ENCODE measurements around the gene GPC6.

Gene GPC6

DNA sequence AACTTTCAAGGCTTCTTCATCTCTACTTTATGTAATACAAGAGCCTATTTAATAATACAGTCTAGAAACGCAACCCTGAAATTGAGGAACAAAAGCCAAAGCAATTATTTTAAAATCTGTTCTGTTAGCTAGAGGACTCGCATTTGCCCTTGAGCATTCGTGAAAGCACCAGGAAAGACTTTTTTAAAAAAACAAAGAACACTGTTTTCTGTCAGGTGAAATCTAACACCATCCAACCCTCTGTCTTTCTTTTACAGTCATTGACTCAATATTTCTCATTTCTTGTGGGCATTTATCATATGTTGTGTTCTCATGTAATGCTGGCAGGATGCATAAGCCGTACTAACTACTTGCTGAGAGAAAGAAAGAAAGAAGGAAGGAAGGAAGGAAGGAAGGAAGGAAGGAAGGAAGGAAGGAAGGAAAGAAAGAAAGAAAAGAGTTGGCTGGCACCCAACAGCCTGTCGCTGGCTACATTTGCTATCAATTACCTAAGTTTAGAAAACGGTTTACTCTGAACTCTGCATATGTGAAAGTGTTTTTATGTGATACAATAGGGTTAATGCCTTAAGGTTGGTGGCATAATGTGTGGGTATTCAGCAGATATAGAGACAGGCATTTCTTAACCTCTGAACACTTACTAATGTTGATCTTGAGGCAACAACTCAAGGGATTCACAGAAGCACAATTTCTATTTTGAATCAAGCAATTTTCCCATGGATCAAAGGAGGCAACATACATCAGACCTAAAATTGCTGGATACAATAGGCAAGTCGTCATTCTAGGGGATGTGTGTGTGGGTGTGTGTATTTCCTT lies 807.4 kb downstream of the GPC6 start:
- no peak for DNase-seq (ENCODE audit: low read depth in 2 of 2)

- DNase-seq (ENCODE audit: low read depth in 2 of 2), result no peak
Measured at GRCh38 chr13:94050039-94050438, 823.4 kb downstream of the GPC6 start.

DNA sequence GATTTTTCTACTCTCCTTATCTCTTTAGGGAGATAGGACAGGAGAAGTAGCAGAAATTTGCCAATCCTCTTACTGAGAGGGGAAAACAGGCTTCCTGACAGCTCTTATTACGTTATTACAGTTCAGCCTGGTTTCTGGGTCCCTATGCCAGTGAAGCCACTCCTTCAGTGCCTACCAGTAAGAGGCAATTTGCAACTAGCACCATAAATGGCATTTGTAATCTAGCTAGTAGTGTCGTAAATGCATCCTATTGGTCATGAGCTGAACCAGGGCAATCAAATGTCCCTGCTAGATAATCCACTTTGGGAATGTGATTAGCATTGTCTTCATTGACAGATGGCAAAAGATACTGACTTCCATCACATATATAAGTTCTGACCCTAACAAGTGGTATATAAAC lies 824.1 kb downstream of the GPC6 start:
- DNase-seq (ENCODE audit: low read depth in 2 of 2), result no peak

DNA sequence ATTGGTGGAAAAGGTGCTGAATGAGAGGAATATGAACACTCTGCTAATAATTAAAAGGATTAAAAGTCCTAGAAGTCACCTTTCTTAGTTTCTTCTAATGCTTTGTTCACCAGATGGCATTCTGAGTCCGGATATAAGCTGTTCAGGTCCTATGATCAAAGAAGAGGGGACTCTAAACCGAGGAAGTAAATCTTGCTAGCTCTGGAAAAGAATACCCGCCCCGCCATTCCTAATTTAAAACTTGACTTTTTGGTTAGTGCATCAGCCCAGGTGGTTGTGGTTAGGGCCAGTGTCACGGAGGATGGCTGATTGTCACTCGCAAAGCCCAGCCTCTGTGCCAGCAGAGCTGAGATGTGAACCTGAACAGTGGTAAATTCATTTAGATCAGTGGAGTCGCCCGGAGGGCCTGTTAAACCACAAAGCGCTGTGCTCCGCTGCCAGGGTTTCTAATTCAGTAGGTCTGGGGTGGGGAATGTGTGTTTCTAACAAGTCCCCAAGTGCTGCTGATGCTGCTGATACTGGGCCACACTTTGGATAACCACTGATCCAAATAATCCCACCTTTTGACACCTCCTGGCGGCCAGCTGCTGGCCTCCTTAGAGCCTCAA lies 827.5 kb downstream of the GPC6 start:
- DNase-seq (ENCODE audit: low read depth in 2 of 2), result no peak

DNA sequence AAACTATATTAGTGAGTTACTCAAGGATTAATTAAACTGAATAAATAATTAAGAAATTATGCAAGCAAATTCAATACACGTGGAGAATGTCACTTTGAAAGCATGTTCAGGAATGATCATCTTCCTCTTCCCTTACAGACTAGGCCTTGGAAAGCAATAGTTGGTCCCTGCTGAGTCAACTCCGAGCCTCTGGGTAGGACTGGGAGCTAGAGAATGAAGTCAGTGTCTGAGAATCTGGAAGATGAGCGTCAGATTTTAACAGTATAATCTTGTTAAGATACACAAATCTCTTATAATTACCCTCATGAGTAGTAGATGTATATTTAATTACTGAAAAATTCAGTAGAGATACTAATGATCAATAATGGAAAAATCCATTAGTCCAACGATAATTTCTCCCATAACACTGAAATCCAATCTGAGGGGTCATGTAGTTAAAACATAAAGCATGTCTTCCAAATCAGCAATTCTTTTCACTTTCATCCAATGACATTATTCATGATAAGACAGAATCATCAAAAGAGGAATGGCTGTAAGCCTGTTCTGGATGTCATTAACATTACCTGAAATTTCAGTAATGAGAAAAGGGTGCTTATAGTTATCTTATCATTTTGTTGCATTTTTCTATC lies 829.9 kb downstream of the GPC6 start:
- no peak for DNase-seq (ENCODE audit: low read depth in 2 of 2)

DNA sequence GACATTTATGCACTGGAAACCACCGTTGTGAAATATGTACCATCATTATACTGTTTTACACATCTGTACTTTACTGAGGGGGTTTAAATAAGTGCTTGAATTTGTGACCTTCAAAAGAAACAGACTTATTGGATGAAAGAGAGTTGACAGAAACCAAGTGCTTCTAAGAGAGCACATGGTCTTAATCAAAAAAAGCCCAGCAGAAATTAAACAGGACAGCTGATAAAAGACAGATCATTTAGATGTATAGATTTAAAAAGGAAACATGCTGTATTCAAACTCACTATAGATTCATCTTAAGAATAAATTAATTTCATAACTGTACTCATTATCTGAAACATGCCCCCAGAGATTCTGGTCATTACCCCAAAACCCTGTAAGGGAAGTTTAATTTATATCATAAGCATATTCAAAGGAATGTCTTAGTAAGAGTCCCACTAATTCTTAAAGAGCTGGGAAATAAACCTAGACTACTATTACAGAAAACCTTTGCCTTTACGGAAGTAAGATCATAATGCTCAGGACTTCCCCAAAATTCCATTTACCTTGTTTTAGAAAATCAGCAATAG lies 831.1 kb downstream of the GPC6 start:
- DNase-seq (ENCODE audit: low read depth in 2 of 2), result no peak

DNA sequence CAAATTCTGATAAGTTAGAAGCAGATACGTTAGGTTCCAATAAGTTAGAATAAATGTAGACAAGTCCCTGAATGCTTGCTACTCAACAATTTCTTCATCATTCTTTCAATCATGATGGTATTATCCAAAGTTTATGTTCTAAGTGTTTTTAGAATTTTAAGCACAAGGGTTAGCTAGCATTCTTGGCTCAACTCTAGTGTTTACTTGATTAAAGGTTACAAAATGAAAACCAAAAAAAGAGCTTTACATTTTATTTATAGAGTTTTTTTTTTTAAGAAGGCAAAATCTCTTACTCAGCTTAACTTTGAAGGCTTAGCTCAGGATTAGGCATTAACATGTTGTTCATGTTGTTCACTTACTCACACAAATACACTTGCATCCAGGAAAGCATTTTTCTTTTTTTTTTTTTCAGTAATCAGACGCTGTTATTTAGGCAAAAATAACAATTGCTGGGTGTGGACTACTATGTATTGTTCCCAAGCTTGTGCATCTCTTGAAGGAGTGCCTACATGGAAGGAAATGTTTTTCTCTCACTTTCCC lies 832.3 kb downstream of the GPC6 start:
- DNase-seq (ENCODE audit: low read depth in 2 of 2), result no peak

GRCh38 chr13:94061301-94061700 lies 834.7 kb downstream of the GPC6 start:
- no peak for DNase-seq (ENCODE audit: low read depth in 2 of 2)

DNA sequence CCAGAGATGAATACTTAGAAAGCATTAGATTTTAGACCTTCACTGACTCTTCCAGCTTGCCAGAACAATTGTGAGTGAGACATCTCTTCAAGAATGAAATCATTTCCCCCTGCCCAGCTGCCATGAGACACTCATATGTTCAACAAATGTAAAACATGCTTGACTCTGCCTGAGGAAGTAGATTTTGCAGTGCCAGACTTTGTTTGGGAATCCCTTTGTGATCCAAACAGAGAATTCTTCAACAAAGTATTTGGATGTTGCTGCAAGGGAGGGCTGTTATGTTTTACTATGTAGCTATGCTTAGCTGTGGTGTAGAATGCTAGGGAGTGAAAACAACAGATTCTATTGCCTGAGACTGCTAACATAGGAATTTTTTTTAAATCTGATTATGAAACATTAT lies 836.5 kb downstream of the GPC6 start:
- no peak for DNase-seq (ENCODE audit: low read depth in 2 of 2)

DNA sequence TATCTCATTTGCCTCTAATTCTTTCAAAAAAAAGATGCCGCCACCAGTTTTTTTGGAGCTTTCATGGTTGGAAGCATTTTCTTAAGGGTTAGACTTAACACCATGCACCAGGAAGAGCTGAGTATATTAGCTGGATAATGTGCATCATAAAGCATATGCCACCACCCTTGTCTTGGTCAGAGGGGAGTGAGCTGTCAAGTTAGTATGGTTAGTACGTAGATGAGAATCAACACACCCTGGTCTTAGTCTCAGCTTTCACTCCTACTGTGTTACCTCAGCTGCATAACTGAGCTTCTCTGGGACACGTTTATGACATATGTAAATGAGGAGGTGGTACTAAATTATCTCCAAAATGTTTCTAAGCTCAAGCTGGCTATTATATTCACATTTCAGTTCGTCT lies 837.2 kb downstream of the GPC6 start:
- no peak for DNase-seq (ENCODE audit: low read depth in 2 of 2)

- DNase-seq (ENCODE audit: low read depth in 2 of 2), result no peak
Measured at GRCh38 chr13:94065741-94066140, 839.1 kb downstream of the GPC6 start.

- no peak for DNase-seq (ENCODE audit: low read depth in 2 of 2)
Measured at GRCh38 chr13:94073007-94073744, 846.6 kb downstream of the GPC6 start.

DNA sequence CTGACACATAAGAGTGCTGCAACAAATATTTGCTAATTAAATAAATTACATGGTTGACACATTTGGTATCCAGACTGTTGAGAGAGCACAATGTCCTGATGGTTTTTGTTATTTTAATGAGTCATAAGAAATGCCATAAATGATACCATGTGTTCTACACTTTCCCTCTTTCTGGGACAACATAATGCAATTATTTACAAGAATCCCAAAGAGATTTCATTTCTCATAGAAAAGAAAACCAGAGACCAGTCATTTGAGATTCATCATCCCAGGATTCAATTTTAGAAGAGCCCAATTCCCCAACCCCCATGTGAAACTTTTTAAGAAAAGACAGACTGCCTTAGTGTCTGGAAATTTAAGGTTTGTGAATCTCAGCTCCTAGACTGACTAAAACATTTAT lies 853.3 kb downstream of the GPC6 start:
- DNase-seq (ENCODE audit: low read depth in 2 of 2), result no peak

DNA sequence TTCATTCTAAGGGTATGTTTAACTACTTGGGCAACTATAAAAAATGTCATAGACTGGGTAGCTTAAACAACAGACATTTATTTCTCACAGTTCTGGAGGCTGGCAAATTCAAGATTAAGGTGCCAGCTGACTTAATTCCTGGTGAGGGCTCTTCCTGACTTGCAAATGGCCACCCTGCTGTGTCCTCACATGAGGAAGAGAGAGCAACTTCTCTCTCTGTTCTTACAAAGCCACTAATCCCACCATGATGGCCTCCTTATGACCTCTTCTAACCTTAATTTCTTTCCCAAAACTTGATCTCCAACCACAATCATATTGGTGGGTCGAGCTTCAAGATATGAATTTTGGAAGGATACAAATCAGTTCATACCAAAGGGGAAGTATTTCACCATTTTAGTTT lies 853.9 kb downstream of the GPC6 start:
- DNase-seq (ENCODE audit: low read depth in 2 of 2), result no peak

GRCh38 chr13:94087100-94087499 lies 860.5 kb downstream of the GPC6 start:
- DNase-seq (ENCODE audit: low read depth in 2 of 2), result no peak

- no peak for DNase-seq (ENCODE audit: low read depth in 2 of 2)
Measured at GRCh38 chr13:94088742-94089141, 862.1 kb downstream of the GPC6 start.

DNA sequence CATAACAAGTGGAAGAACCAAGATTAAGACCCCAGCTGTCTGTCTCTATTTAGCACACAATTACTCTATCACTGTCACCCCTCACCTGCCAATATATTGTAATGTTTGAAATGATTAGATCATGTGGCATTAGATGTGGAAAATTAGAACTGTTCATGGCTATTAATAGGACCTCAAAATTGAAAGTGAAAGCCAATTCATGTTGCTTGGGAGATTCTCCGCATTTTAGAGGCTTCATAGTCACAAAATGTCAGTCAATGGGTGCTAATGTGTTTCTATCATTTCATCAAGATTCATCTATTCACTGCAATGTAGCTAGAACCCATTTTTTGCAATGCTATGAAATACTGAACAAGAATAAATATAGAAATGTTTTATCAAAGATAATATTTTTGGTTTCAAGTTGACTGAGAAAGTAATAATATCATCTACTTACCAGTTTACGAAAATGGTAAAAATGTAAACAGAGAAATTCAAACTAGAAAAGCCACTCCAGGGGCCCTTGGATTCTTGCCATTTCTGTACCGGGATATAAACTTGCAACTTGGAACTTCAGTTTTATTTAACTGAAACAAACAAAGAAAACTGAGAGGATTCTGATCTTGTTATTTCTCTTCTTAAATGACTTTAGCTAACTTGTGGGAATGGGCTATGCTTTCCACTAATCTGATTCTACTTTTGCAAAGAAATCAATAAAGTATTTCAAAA lies 864.3 kb downstream of the GPC6 start:
- DNase-seq (ENCODE audit: low read depth in 2 of 2), result no peak

GRCh38 chr13:94093652-94094315 lies 867.2 kb downstream of the GPC6 start:
- DNase-seq (ENCODE audit: low read depth in 2 of 2), result no peak

GRCh38 chr13:94109715-94110374 lies 883.2 kb downstream of the GPC6 start:
- DNase-seq (ENCODE audit: low read depth in 2 of 2), result no peak

DNA sequence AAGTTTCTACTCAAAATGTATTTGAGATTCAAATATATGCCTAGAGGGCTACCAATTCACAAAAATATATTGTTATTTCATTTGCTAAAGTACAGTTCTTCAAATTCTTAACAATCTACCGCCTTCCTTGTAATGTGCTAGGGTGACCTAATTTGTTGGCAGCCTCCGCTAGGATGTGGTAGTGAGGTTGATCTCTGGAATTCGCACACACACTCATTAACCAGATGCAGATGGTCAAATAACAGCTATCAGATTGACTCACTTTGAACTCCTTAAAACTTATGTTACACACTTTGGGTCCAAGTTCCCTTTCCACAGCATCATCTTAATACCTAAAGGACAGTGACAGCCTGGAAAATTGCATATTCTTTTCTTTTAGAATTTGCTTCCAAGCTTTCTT lies 885.6 kb downstream of the GPC6 start:
- DNase-seq (ENCODE audit: low read depth in 2 of 2), result no peak
